Neural cell (in vitro differentiated cells): ENCODE measurements around the gene ENDOV. TPM values are rescaled to one million over a fixed set of nuclear protein-coding genes. Genes with fewer than 3 reads are reported as not detected.

Source experiments
- H2AFZ ChIP-seq: fragments of 200-600, 300-800 bp; sonication (generic), shearing (Covaris generic); 2 replicates; pipeline ENCODE4 v1.6.0; 2014; ENCODE audit warnings: low read depth, mild to moderate bottlenecking, antibody characterized with exemption, low read length, moderate library complexity
- H3F3A ChIP-seq: fragments of 200-600 bp; shearing (Covaris generic); 2 replicates; pipeline ENCODE4 v1.6.1; 2016; ENCODE audit warnings: mild to moderate bottlenecking, moderate library complexity, mixed read lengths, antibody characterized with exemption, low read length; ENCODE audit not compliant: insufficient read depth, poor library complexity, severe bottlenecking
- H3K27ac ChIP-seq: fragments of 200-600, 300-800 bp; sonication (generic), shearing (Covaris generic); 2 replicates; pipeline ENCODE4 v1.5.1; 2014; ENCODE audit warnings: mild to moderate bottlenecking, low read length, moderate library complexity
- H3K27me3 ChIP-seq: fragments of 300-800, 200-600 bp; sonication (generic), shearing (Covaris generic); 2 replicates; pipeline ENCODE4 v1.6.0; 2014; ENCODE audit warnings: mild to moderate bottlenecking, low read depth, low read length, moderate library complexity; ENCODE audit not compliant: insufficient read depth
- H3K36me3 ChIP-seq: fragments of 300-800, 200-600 bp; sonication (generic), shearing (Covaris generic); 2 replicates; pipeline ENCODE4 v1.5.1; 2014; ENCODE audit warnings: mild to moderate bottlenecking, antibody characterized with exemption, low read length, moderate library complexity; ENCODE audit not compliant: insufficient read depth
- H3K4me2 ChIP-seq: fragments of 300-800, 200-600 bp; sonication (generic), shearing (Covaris generic); 2 replicates; pipeline ENCODE4 v1.6.0; 2014; ENCODE audit warnings: mild to moderate bottlenecking, low read length
- H3K4me3 ChIP-seq: fragments of 300-800, 200-600 bp; sonication (generic), shearing (Covaris generic); 2 replicates; pipeline ENCODE4 v1.5.1; 2014; ENCODE audit warnings: mild to moderate bottlenecking, low read length, moderate library complexity
- H3K79me2 ChIP-seq: fragments of 200-600 bp; shearing (Covaris generic); replicated peaks from 2 replicates; pipeline ENCODE4 v1.6.0; 2014; ENCODE audit warnings: mild to moderate bottlenecking, low read length, moderate library complexity; ENCODE audit not compliant: insufficient read depth
- H3K9ac ChIP-seq: fragments of 300-800, 200-600 bp; sonication (generic), shearing (Covaris generic); 2 replicates; pipeline ENCODE4 v1.6.1; 2016; ENCODE audit warnings: mild to moderate bottlenecking, low read length, mixed read lengths
- H3K9me2 ChIP-seq: fragments of 200-600 bp; shearing (Covaris generic); 2 replicates; pipeline ENCODE4 v1.6.1; 2016; ENCODE audit warnings: mild to moderate bottlenecking, low read length, mixed read lengths; ENCODE audit not compliant: insufficient read depth
- H3K9me3 ChIP-seq: fragments of 200-600, 300-800 bp; sonication (generic), shearing (Covaris generic); 2 replicates; pipeline ENCODE4 v1.6.1; 2016; ENCODE audit warnings: mild to moderate bottlenecking, mixed run types, low read length, moderate library complexity, mixed read lengths
- H4K20me1 ChIP-seq: fragments of 200-600 bp; shearing (Covaris generic); 2 replicates; pipeline ENCODE4 v1.6.1; 2016; ENCODE audit warnings: mild to moderate bottlenecking, mixed run types; ENCODE audit not compliant: insufficient read depth
- CTCF ChIP-seq: fragments of 450-650 bp; IDR thresholded peaks from 2 replicates; pipeline ENCODE4 v1.5.1; 2014; ENCODE audit warnings: antibody characterized with exemption, mild to moderate bottlenecking, moderate library complexity; ENCODE audit not compliant: poor library complexity, severe bottlenecking
- EP300 ChIP-seq: fragments of 450-650 bp; conservative IDR thresholded peaks from 2 replicates; pipeline ENCODE4 v1.6.1; 2014; ENCODE audit warnings: antibody characterized with exemption, mild to moderate bottlenecking, moderate library complexity; ENCODE audit not compliant: poor library complexity, severe bottlenecking
- EZH2 ChIP-seq: fragments of 200-600, 300-800 bp; shearing (Covaris generic), sonication (generic); IDR thresholded peaks from 2 replicates; pipeline ENCODE4 v1.6.1; 2014; ENCODE audit warnings: antibody characterized with exemption, low read length, borderline replicate concordance, mild to moderate bottlenecking; ENCODE audit not compliant: insufficient read depth, poor library complexity, severe bottlenecking
- MXI1 ChIP-seq: fragments of 450-650 bp; conservative IDR thresholded peaks from 2 replicates; pipeline ENCODE4 v1.6.1; 2014; ENCODE audit warnings: antibody characterized with exemption, mild to moderate bottlenecking; ENCODE audit not compliant: poor library complexity, severe bottlenecking
- REST ChIP-seq: IDR thresholded peaks from 2 replicates; pipeline ENCODE4 v1.6.1; 2012; ENCODE audit warnings: borderline replicate concordance
- SMC3 ChIP-seq: fragments of 450-650 bp; conservative IDR thresholded peaks from 2 replicates; pipeline ENCODE4 v1.6.1; 2014; ENCODE audit warnings: antibody characterized with exemption, mild to moderate bottlenecking, moderate library complexity; ENCODE audit not compliant: poor library complexity
- TAF1 ChIP-seq: IDR thresholded peaks from 2 replicates; pipeline ENCODE4 v1.6.1; 2012; ENCODE audit warnings: low read depth
- polyA plus RNA-seq: library from polyadenylated mRNA; depleted of rRNA; stranded (reverse); fragments of >200 nt; gene quantifications from 2 replicates; pipeline ENCODE4 v1.2.3, GENCODE V29; 2014

ENDOV gene
- polyA plus RNA-seq, 1 donor from 2014 or later, result 31.2 TPM

GRCh38 chr17:80389011-80389995, 25.7 kb upstream of the ENDOV start:
- no peak overlapping the region for H3K27ac ChIP-seq
- H3K9me2 ChIP-seq, result no peaks in the 10 kb centered on the region
- H3K4me3 ChIP-seq, result no peak overlapping the region
- no peak overlapping the region for H3K9ac ChIP-seq
- H3K36me3 ChIP-seq, result no peaks in the 10 kb centered on the region
- H2AFZ ChIP-seq, result no peak overlapping the region
- no peaks in the 10 kb centered on the region for H3K79me2 ChIP-seq
- TF ChIP-seq EZH2 (no peak), SMC3 (no peak), TAF1 (no peak), REST (no peak), EP300 (no peak)
- no peaks in the 10 kb centered on the region for H4K20me1 ChIP-seq
- no peak overlapping the region for H3K4me2 ChIP-seq
- no peaks in the 10 kb centered on the region for H3K27me3 ChIP-seq
- no peaks in the 10 kb centered on the region for H3F3A ChIP-seq
- no peaks in the 10 kb centered on the region for H3K9me3 ChIP-seq

GRCh38 chr17:80393241-80393890, 21.6 kb upstream of the ENDOV start:
- H3K4me3 ChIP-seq, result no peak overlapping the region
- TF ChIP-seq REST, result no peak
- no peak for TF ChIP-seq EZH2
- no peak for TF ChIP-seq MXI1
- no peak for TF ChIP-seq CTCF
- H3K27ac ChIP-seq, result no peak overlapping the region
- H3K4me2 ChIP-seq, result no peak overlapping the region
- no peak overlapping the region for H3K9ac ChIP-seq
- H3K9me3 ChIP-seq, result no peaks in the 10 kb centered on the region
- no peaks in the 10 kb centered on the region for H3K79me2 ChIP-seq
- H3K27me3 ChIP-seq, result no peaks in the 10 kb centered on the region
- H3K36me3 ChIP-seq, result no peaks in the 10 kb centered on the region
- H3K9me2 ChIP-seq, result no peaks in the 10 kb centered on the region
- no peak overlapping the region for H2AFZ ChIP-seq
- H3F3A ChIP-seq, result no peaks in the 10 kb centered on the region
- no peaks in the 10 kb centered on the region for H4K20me1 ChIP-seq
